Measurements from ENCODE around the gene HOXD8. TPM values are rescaled to one million over a fixed set of nuclear protein-coding genes. Genes with fewer than 3 reads are reported as not detected.

Gene HOXD8
- total and polyA plus RNA-seq, 2 of the 8 experiments (the other 6 are each of a cell fraction or from before 2014, with no cell fraction given): not detected

GRCh38 chr2:176175709-176176607 lies 46.5 kb downstream of the HOXD8 start:
- Histone ChIP-seq H4K5ac (ENCODE audit: insufficient read length, low read depth, low read length) (no peak overlapping the region), H3K23ac (ENCODE audit: insufficient read length) (no peak overlapping the region), H2BK5ac (ENCODE audit: low read depth, low read length) (no peak overlapping the region), H2AFZ (ENCODE audit: low read length) (no peak overlapping the region), H3K4me2 (ENCODE audit: insufficient read depth in 1 of 2, low read depth in 2 of 2, low read length in 2 of 2) (peak overlapping the region; percentile 67 to 69; a peak in 3 of 4 replicates), H2BK12ac (ENCODE audit: low read depth, low read length) (0 out of 2 replicates have a peak overlapping the region, but pooled peaks have one; percentile 32), H3K27me3 (replicated peaks in 1 of 4; ENCODE audit: control insufficient read depth in 3 of 4, extremely low read depth in 1 of 4, insufficient read depth in 3 of 4, low read length in 3 of 4) (peaks cover 96 to 100% (median 99%) of the 10 kb centered on the region in 4 experiments), H3K27ac (ENCODE audit: low read depth, low read length) (no peak overlapping the region), H3K79me1 (ENCODE audit: low read depth, low read length) (no peaks in the 10 kb centered on the region), H3K9ac (replicated peaks in 1 of 4; ENCODE audit: extremely low read depth in 1 of 4, low read depth in 3 of 4, low read length in 3 of 4) (no peak overlapping the region), H3K9me3 (ENCODE audit: insufficient read depth in 2 of 2, low read depth in 1 of 2, low read length in 1 of 2) (no peaks in the 10 kb centered on the region), H3K56ac (replicated peaks; ENCODE audit: insufficient read length, low read depth, low read length) (no peak overlapping the region), H3K4ac (replicated peaks; ENCODE audit: insufficient read length, low read depth, low read length) (no peak overlapping the region), H2BK120ac (replicated peaks; ENCODE audit: low read depth, low read length) (no peak overlapping the region), H3K4me3 (ENCODE audit: extremely low read depth in 1 of 4, insufficient read depth in 2 of 4, low read depth in 3 of 4, low read length in 4 of 4) (no peak overlapping the region; a peak in 2 of 8 replicates), H3K14ac (ENCODE audit: insufficient read length) (no peak overlapping the region), H4K91ac (replicated peaks; ENCODE audit: insufficient read length, low read length) (no peak overlapping the region), H3K79me2 (ENCODE audit: control insufficient read depth in 1 of 2, insufficient read depth in 2 of 2, low read length in 2 of 2) (no peaks in the 10 kb centered on the region), H3K23me2 (ENCODE audit: low read depth, low read length) (peaks cover 9% of the 10 kb centered on the region; the same call in 1 of the 2 replicates), H4K8ac (ENCODE audit: extremely low read depth, insufficient read depth, low read length) (no peak overlapping the region), H2BK15ac (ENCODE audit: low read length) (no peak overlapping the region), H3K4me1 (replicated peaks in 1 of 4; ENCODE audit: control insufficient read depth in 3 of 4, insufficient read depth in 4 of 4, low read length in 3 of 4) (peaks cover 3 to 28% (median 16%) of the 10 kb centered on the region in 4 experiments), H3K36me3 (ENCODE audit: control insufficient read depth in 2 of 4, insufficient read depth in 4 of 4, low read length in 3 of 4) (no peaks in the 10 kb centered on the region; a peak in 1 of 8 replicates), H2BK20ac (ENCODE audit: low read length) (no peak overlapping the region), H2AK5ac (ENCODE audit: low read depth, low read length) (no peak overlapping the region), H4K20me1 (replicated peaks in 1 of 2; ENCODE audit: control insufficient read depth in 1 of 2, insufficient read depth in 2 of 2, low read length in 2 of 2) (peaks cover 3 to 31% of the 10 kb centered on the region in 2 experiments), H3K18ac (ENCODE audit: extremely low read depth, low read length) (no peak overlapping the region)
- POLR2A ChIA-PET (ENCODE audit: partially characterized antibody): interaction anchor here (0.9 kb wide), 3 partner anchors 11 to 16 kb away, joined by 3 read pairs; no protein-coding TSS in a partner anchor
- TF ChIP-seq PHF8 (conservative IDR thresholded peaks at IDR 0.05; ENCODE audit: low read depth, low read length) (no peak), RNF2 (IDR thresholded peaks at IDR 0.05; ENCODE audit: borderline replicate concordance, low read depth, low read length, missing control alignments, poor library complexity, severe bottlenecking) (peak; percentile 69), EGR1 (IDR thresholded peaks at IDR 0.05; ENCODE audit: borderline replicate concordance, low read depth, low read length) (peak; percentile 53; the same call in 1 of the 2 replicates), SUZ12 (IDR thresholded peaks at IDR 0.05; ENCODE audit: low read length) (peak; percentile 17; the same call in 1 of the 2 replicates), TCF12 (IDR thresholded peaks at IDR 0.05; ENCODE audit: low read depth, low read length) (no peak)
- CTCF ChIA-PET (ENCODE audit: partially characterized antibody): interaction anchor here (1.0 to 7.5 kb wide), 15 partner anchors 13 to 476 kb away, joined by 3 to 60 read pairs (median 5); partner anchors contain the start of genes EVX2, HOXD1, HOXD13 and HOXD4
- FAIRE-seq: no peak
- 24% methylated on average over 7 of the region's 7 CpGs; no CpG with 5 or more reads in 1 of the 2 experiments for WGBS, 2 experiments (ENCODE audit: extremely low coverage in 1 of 2, insufficient coverage in 1 of 2, insufficient read length in 1 of 2, insufficient replicate concordance in 2 of 2, low coverage in 1 of 2, low lambda C conversion rate in 2 of 2, missing lambda C conversion rate in 1 of 2)
- DNase-seq (ENCODE audit: low read depth in 1 of 2, low spot score in 2 of 2): peak in 1 of 2 experiments; percentile 43
